ENCODE results near the gene RAPGEF4.
"Not testable (repeated sequence)": the region's sequence is repeated elsewhere in the genome, so short reads cannot be mapped to it uniquely, and the experiment has no call there.

Gene RAPGEF4

DNA sequence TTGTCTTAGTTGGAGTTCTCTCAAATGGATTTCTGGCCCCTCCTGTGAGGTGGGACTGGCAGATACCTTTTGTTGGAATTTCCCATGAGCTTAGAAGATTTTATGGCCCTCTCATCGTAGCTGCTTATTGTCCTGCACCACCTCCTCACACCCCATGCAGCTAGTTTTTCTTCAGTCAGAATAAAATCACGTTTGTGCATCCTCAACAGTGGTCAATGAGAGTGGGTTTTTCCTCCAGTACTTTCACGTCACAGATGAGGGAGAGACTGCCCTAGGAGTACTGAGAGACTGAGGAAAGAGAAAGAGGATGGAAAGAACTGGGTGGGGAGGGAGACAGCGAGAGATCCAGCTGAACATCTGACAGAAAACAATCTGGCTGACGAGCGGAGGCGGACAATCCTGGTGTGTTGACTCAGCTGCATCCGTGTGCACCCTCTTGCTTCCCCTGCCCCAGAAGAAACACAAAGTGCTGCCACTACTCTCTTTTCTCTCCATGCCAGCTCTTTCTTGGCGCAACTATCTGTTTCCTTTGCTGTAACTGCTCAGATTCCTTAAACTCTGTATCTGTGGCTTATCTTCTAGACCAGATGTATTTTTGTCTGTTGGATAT, 7.4 kb downstream of the RAPGEF4 start:
- DNase-seq, result no peak
- TF ChIP-seq POLR2A (IDR thresholded peaks at IDR 0.05; ENCODE audit: low read length) (no peak), GATA1 (IDR thresholded peaks at IDR 0.05; ENCODE audit: low read depth, low read length) (no peak)

DNA sequence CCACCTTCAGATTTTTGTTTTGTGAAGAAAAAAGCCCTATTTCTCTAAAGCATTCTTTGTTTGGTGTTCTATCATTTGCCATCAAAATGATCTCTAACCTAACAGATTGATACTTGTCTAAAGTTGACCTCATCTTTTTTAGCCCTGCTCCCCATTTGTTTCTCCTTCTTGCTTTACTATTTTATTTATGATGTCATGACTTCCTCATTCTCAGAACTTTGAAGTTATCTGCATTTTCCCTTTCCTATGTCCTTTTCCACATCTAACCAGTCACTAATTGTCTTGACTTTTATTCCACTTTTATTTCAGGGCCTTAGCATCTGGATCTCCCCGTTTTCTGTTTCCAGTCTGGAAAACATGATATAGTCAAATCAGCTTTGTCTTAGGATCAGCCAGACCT, 8.3 kb downstream of the RAPGEF4 start:
- TF ChIP-seq GATA1 (IDR thresholded peaks at IDR 0.05; ENCODE audit: low read depth, low read length) (no peak), POLR2A (IDR thresholded peaks at IDR 0.05; ENCODE audit: low read length) (no peak)
- DNase-seq, result no peak

DNA sequence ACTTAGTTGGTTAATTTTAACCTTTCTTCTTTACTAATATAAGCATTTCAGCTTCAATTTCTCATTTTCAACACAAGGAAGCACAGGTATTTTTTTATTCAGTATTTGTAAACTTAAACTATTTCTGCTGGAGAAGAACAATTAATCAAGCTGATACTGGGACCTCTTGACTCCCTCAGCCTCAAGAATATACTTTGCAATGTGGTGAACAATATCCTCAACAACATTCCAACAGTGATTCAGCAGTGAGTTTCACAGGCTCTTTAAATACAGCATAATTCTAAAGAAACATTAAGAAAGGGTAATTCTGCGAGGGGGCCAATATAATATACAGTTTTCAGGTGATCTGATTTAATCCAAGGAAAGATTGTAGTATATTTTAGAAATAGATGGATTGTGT, 10.0 kb downstream of the RAPGEF4 start:
- no peak for DNase-seq
- TF ChIP-seq POLR2A (IDR thresholded peaks at IDR 0.05; ENCODE audit: low read length) (no peak), GATA1 (IDR thresholded peaks at IDR 0.05; ENCODE audit: low read depth, low read length) (no peak)

DNA sequence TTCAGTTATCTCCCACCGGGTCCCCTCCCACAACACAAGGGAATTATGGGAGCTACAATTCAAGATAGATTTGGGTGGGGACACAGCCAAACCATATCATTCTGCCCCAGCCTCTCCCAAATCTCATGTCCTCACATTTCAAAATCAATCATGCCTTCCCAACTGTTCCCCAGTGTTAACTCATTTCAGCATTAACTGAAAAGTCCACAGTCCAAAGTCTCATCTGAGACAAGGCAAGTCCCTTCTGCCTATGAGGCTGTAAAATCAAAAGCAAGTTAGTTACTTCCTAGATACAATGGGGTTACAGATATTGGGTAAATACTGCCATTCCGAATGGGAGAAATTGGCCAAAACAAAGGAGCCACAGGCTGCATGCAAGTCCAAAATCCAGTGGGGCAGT, 12.9 kb downstream of the RAPGEF4 start:
- DNase-seq, result not testable (repeated sequence)

DNA sequence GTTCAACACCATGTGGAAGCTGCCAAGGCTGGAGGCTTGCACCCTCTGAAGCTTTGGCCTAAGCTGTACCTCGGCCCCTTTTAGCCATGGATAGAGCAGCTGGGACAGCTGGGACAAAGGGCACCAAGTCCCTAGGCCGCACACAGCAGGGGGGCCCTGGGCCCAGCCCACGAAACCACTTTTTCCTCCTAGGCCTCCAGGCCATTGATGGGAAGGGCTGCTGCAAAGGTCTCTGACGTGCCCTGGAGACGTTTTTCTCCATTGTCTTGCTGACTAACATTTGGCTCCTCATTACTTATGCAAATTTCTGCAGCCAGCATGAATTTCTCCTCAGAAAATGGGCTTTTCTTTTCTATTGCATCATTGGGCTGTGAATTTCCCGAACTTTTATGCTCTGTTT, 13.7 kb downstream of the RAPGEF4 start:
- no peak for DNase-seq
- TF ChIP-seq GATA1 (IDR thresholded peaks at IDR 0.05; ENCODE audit: low read depth, low read length), result no peak
- TF ChIP-seq POLR2A (IDR thresholded peaks at IDR 0.05; ENCODE audit: low read length), result no peak

DNA sequence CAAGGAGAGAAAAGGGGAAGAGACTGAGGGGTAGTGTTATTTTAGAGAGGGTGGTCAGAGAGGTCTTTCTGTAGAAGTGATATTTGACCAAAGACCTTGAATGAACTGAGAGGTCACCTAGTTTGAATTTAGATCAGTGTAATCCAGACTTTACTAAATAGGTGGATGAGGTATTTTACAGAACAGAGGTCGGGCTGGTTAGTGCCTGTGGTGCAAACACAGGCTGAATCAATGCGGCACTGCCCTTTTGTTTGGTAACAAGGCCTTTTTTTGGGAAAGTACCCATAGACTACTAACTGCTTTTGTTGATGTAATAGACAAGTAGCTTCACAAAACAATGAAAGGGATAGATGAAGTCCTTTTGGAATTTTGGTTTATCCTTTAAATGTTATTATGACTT, 15.9 kb downstream of the RAPGEF4 start:
- no peak for DNase-seq

DNA sequence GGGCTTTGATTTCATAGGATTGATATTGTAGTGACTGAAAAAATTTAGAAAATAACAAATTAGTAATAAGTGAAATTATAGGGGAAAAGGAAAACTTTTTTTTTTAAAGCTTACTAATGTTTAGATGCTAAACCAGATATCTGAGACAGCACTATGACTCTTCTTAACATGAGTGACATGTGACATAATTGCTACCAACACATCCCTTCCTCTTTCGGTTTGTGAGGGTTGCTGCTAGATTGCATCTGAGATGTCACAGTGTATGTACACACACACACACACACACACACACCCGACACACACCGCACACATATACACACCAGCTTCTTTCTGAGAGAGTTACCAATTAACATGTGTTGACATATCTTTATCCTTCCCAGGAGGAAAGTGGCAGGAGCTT, 18.0 kb downstream of the RAPGEF4 start:
- TF ChIP-seq GATA1 (IDR thresholded peaks at IDR 0.05; ENCODE audit: low read depth, low read length) (no peak), POLR2A (IDR thresholded peaks at IDR 0.05; ENCODE audit: low read length) (no peak)
- DNase-seq, result no peak

More for the DNA sequence above, 15.9 kb downstream of the RAPGEF4 start:
- no peak for TF ChIP-seq POLR2A (IDR thresholded peaks at IDR 0.05; ENCODE audit: low read length)
- TF ChIP-seq GATA1 (IDR thresholded peaks at IDR 0.05; ENCODE audit: low read depth, low read length), result no peak

DNA sequence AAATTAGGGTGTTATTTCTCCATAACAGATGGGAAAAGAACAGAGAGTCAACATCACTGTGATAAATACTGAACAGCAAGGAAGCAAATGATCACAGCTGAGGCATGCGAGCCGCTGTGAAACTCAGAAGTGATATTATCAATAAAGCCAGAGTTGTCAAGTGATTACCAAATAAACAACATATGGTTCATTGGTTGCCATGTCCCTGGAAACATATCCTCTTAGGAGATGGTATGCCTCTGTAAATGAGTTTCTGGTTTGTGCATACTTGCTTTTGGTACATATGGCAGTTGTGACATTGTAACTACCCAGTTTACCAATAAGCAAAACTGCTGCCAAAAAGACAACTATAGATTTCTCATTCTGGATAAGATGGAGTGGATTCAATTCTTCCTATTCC, 23.8 kb downstream of the RAPGEF4 start:
- no peak for TF ChIP-seq GATA1 (IDR thresholded peaks at IDR 0.05; ENCODE audit: low read depth, low read length)
- TF ChIP-seq POLR2A (IDR thresholded peaks at IDR 0.05; ENCODE audit: low read length), result no peak
- DNase-seq, result no peak

DNA sequence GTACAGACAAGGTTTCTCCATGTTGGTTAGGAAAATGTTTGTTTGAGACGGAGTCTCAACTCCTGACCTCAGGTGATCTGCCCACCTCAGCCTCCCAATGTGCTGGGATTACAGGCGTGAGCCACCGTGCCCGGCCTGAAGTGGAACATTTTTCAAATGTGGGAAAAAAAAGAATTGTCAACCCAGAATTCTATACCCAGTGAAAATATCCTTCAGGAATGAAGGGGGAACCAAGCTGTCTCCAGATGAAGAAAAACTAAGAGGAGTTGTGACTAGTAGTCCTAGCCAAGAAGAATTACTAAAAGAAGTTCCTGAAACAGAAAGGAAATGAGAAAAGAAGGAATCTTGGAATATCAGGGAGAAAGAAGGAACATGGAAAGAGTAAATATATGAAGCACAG, 25.7 kb downstream of the RAPGEF4 start:
- no peak for DNase-seq
- TF ChIP-seq GATA1 (IDR thresholded peaks at IDR 0.05; ENCODE audit: low read depth, low read length) (no peak), POLR2A (IDR thresholded peaks at IDR 0.05; ENCODE audit: low read length) (no peak)

DNA sequence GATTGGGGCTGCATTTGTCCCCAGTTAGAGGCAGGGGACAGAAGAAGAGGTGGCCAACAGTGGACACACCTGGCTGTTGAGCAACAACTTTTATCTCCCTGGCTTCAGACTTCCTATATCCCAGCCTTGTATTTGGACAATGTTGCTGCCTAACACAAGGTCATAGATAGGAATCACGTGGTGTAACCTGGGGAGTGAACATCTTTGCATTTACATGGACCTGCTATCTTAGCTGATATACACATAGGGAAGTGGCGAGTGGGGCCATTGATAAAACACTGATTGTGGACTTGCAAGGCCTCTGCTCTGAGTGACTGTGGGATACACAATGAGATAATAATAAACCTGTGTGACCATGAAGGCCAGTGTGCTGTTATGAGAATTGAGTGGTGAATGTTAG, 26.9 kb downstream of the RAPGEF4 start:
- no peak for DNase-seq
- TF ChIP-seq POLR2A (IDR thresholded peaks at IDR 0.05; ENCODE audit: low read length) (no peak), GATA1 (IDR thresholded peaks at IDR 0.05; ENCODE audit: low read depth, low read length) (no peak)

DNA sequence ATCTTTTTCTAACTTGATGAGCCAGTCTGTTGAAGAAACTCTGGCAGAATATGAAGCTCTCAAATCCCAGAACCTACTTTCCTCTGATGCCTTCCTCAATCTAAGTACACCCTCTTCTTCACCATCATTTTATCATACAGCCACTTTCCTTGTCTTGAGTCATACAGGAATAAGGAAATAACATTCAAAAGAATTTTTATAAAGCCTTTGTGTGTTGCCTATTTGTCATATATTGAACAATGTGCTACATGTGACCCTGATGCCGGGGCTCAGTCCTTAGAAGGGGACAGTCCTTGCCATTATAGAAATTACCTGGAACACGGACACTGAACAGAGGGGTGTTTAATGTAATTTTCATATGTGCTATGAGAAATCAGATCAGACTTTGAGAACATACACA, 27.4 kb downstream of the RAPGEF4 start:
- TF ChIP-seq GATA1 (IDR thresholded peaks at IDR 0.05; ENCODE audit: low read depth, low read length) (no peak), POLR2A (IDR thresholded peaks at IDR 0.05; ENCODE audit: low read length) (no peak)
- no peak for DNase-seq

DNA sequence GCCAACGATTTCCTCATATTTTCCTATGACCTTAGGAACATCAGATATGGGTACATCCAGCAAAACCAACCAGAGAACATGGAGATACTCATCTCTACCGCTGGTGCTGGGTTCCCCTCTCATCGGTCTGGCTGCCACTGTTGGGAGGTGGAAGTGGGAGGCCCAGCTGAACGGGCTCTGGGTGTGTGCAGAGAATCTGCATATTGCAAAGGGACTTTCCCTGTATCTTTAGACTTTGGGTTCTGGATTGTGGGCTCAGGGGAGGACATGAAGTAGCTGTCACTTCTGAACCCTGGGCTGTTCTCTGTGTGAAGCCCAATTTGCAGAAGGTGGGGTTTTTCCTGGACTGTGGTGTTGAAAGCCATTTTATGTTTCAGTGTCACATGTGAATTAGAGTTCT, 30.0 kb downstream of the RAPGEF4 start:
- TF ChIP-seq POLR2A (IDR thresholded peaks at IDR 0.05; ENCODE audit: low read length), result no peak
- no peak for DNase-seq

DNA sequence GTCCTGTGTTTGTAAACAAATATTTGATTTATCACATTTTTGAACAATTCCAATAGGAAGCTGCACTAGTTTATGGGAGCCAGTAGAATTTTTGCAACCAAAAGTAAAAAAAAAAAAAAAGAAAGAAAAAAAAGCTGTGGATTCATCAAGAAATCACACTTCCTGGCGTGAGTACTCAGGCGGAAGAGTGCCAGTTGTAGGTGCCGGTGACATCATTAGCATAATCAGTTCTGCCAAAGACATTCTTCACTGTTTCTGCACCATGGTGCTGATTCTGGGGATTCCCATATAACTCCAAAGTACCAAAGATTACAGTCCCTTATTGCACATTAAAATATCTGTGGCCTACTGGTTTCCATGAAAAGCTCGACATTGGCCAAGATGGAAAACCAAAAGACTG, 32.8 kb downstream of the RAPGEF4 start:
- DNase-seq, result no peak
- TF ChIP-seq GATA1 (IDR thresholded peaks at IDR 0.05; ENCODE audit: low read depth, low read length) (no peak), POLR2A (IDR thresholded peaks at IDR 0.05; ENCODE audit: low read length) (no peak)

DNA sequence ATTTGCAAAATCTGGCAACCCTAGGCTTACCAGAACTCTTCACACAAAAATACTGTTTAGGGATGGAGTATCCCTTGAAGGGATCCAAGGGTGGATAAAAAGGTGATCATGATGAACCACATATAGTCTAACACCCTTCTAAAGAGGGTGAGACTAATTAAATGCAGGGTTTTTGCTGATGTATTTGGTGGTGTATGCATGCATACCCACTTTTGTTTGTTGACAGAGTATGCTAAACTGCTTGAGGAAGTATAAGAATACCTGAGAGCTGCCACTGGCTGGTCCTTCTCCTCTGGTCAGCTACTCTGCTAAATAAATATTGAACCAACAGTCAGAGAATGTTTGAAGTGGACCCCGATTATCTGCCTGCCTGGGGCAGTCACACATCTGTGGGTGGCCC, 34.2 kb downstream of the RAPGEF4 start:
- no peak for DNase-seq
- TF ChIP-seq GATA1 (IDR thresholded peaks at IDR 0.05; ENCODE audit: low read depth, low read length) (no peak), POLR2A (IDR thresholded peaks at IDR 0.05; ENCODE audit: low read length) (no peak)

DNA sequence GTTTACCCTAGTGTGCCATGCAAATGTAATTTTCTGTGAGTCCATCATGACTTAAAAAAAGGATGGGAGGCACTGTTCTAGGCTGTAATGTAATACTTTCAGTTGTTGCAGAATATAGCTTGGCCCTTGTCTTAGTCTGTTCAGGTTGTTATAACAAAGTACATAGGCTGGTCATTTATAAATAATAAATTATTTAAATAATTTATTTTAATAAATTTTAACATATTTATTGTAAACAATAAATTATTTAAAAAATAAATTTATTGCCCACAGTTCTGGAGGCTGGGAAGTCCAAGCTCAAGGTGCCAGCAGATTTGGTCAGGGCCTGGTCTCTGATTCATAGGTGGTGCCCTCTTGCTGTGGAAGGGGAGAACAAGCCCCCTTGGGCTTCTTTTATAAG, 35.2 kb downstream of the RAPGEF4 start:
- DNase-seq, result no peak
- TF ChIP-seq POLR2A (IDR thresholded peaks at IDR 0.05; ENCODE audit: low read length) (no peak), GATA1 (IDR thresholded peaks at IDR 0.05; ENCODE audit: low read depth, low read length) (no peak)

DNA sequence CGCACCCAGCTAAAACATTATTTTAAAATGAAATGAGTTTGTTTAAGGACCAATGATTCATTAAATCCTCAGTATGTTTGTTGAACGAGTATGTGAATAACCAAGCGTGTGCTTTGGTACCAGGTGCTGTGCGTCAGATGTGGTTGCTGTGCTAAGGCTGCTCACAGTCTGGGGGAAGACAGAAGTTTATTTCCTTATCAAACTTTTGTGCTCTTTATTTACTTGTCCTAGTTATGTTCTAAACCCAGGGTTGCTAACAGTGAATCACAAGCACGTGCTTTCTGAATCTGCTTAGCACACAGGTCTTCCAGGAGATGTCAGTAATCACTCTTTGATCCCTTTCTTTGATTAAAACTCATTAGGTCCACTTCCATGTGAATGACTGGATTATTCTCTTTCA, 37.0 kb downstream of the RAPGEF4 start:
- no peak for DNase-seq
- TF ChIP-seq POLR2A (IDR thresholded peaks at IDR 0.05; ENCODE audit: low read length) (no peak), GATA1 (IDR thresholded peaks at IDR 0.05; ENCODE audit: low read depth, low read length) (no peak)

All from erythroblast (primary cell).